K562 (cell line): ENCODE measurements around the gene KDF1. TPM values are rescaled to one million over a fixed set of nuclear protein-coding genes. Genes with fewer than 3 reads are reported as not detected.

ENCODE experiments used
- ATAC-seq: fragments of 200-7000 bp; cut with Tn5 transposase; 3 replicates; pipeline ENCODE4 v1.9.1; 2020; ENCODE audit warnings: moderate library complexity
- BruUV-seq: library from RNA; stranded (reverse); fragments of 400-500 nt; replicated peaks from 2 replicates; lab custom pipeline; 2021; lab: Mats Ljungman, UMichigan
- CTCF ChIA-PET: fragments of 300-600 bp; formaldehyde crosslinking; extraction: SDS; loops from one replicate; lab custom pipeline; 2021; ENCODE audit warnings: low intra/inter-chr PET ratio; lab: Yijun Ruan, JAX
- POLR2A ChIA-PET: fragments of 300-600, 350-650 bp; sonication (Branson Sonifier 250); formaldehyde crosslinking; extraction: SDS; loops from one replicate; lab custom pipeline; 2021; ENCODE audit warnings: antibody characterized with exemption, inconsistent platforms; lab: Yijun Ruan, JAX
- DNase-seq, 4 experiments: peaks; one replicate each; pipeline versions ENCODE4 v3.0.0 to v3.0.0-alpha.2; 2011 to 2018; ENCODE audit warnings: low spot score in 3 of 4, mixed read lengths in 3 of 4; ENCODE audit errors: extremely low read depth in 1 of 4
- FAIRE-seq: peaks from 2 replicates; lab custom pipeline; 2011; peaks lifted over from hg19 to GRCh38; lab: Jason Lieb, UNC
- H2AFZ ChIP-seq: 2 replicates; pipeline ENCODE4 v1.6.0; 2011; ENCODE audit warnings: low read depth, low read length, control low read depth, inconsistent platforms
- H3K27ac ChIP-seq: fragments of 200-600 bp; 3 replicates; pipeline ENCODE4 v1.8.0; 2011; ENCODE audit warnings: low read depth, mild to moderate bottlenecking, control low read depth, inconsistent platforms, low read length, moderate library complexity, mixed read lengths; ENCODE audit errors: extremely low read depth
- H3K27me3 ChIP-seq, 2 experiments: fragments of 300-600 bp in 1 of 2; 2 replicates in 1 of 2; 3 replicates in 1 of 2; pipeline versions ENCODE4 v1.6.0 to v1.8.0; 2011; ENCODE audit warnings: inconsistent platforms in 2 of 2, low read length in 2 of 2, mild to moderate bottlenecking in 1 of 2, mixed read lengths in 1 of 2, moderate library complexity in 1 of 2; ENCODE audit not compliant: control insufficient read depth in 2 of 2, insufficient read depth in 2 of 2
- H3K36me3 ChIP-seq: fragments of 300-600 bp; 3 replicates; pipeline ENCODE4 v1.8.0; 2011; ENCODE audit warnings: mild to moderate bottlenecking, low read length, inconsistent platforms; ENCODE audit not compliant: control insufficient read depth, insufficient read depth
- H3K4me1 ChIP-seq, 2 experiments: fragments of 200-600 bp in 1 of 2; replicated peaks in 1 of 2; 2 replicates in 1 of 2; 3 replicates in 1 of 2; pipeline versions ENCODE4 v1.5.1 to v1.8.0; 2011; ENCODE audit warnings: inconsistent platforms in 2 of 2, low read length in 2 of 2, mild to moderate bottlenecking in 1 of 2, mixed read lengths in 1 of 2, moderate library complexity in 1 of 2; ENCODE audit not compliant: control insufficient read depth in 2 of 2, insufficient read depth in 2 of 2
- H3K4me2 ChIP-seq: 2 replicates; pipeline ENCODE4 v1.6.1; 2011; ENCODE audit warnings: low read length, control low read depth, inconsistent platforms, mixed read lengths; ENCODE audit not compliant: insufficient read depth
- H3K4me3 ChIP-seq: fragments of 200-600 bp; sonication (generic), shearing (Covaris generic); 2 replicates; pipeline ENCODE4 v1.5.1; 2016; ENCODE audit warnings: control low read depth, inconsistent platforms
- H3K79me2 ChIP-seq: fragments of 200-600 bp; 3 replicates; pipeline ENCODE4 v1.8.0; 2011; ENCODE audit warnings: low read length, inconsistent platforms; ENCODE audit not compliant: control insufficient read depth, insufficient read depth
- H3K9ac ChIP-seq, 2 experiments: 2 replicates each; pipeline versions ENCODE4 v1.6.0 to v1.6.1; 2011; ENCODE audit warnings: low read depth in 2 of 2, low read length in 2 of 2, control low read depth in 1 of 2, inconsistent platforms in 1 of 2, mild to moderate bottlenecking in 1 of 2, mixed read lengths in 1 of 2; ENCODE audit not compliant: insufficient read depth in 1 of 2
- H3K9me1 ChIP-seq: one replicate; pipeline ENCODE4 v1.6.0; 2011; ENCODE audit warnings: inconsistent platforms, mild to moderate bottlenecking, low read length, moderate library complexity; ENCODE audit not compliant: control insufficient read depth, insufficient read depth
- H3K9me3 ChIP-seq: replicated peaks from 2 replicates; pipeline ENCODE4 v1.5.1; 2011; ENCODE audit warnings: low read depth, low read length, inconsistent platforms; ENCODE audit not compliant: control insufficient read depth, insufficient read depth
- H4K20me1 ChIP-seq: replicated peaks from 2 replicates; pipeline ENCODE4 v1.6.1; 2011; ENCODE audit warnings: low read length, inconsistent platforms, mixed read lengths; ENCODE audit not compliant: control insufficient read depth, insufficient read depth
- DACH1 ChIP-seq: fragments of 450-650 bp; IDR thresholded peaks from 2 replicates; pipeline ENCODE4 v1.6.1; 2018; ENCODE audit not compliant: partially characterized antibody
- GTF2F1 ChIP-seq: IDR thresholded peaks from 2 replicates; pipeline ENCODE4 v1.6.1; 2011; ENCODE audit warnings: low read depth, low read length, improper control_type of control experiment
- HEY1 ChIP-seq: fragments of 250-450 bp; sonication (Bioruptor Pico); IDR thresholded peaks from 2 replicates; pipeline ENCODE4 v1.5.0; 2020; ENCODE audit warnings: mild to moderate bottlenecking, moderate library complexity, borderline replicate concordance
- KLF1 ChIP-seq: fragments of 450-650 bp; IDR thresholded peaks from 2 replicates; pipeline ENCODE4 v1.6.1; 2016; ENCODE audit warnings: missing genetic modification characterization, missing compliant biosample characterization
- NUFIP1 ChIP-seq: fragments of 450-650 bp; IDR thresholded peaks from 2 replicates; pipeline ENCODE4 v1.6.1; 2018; ENCODE audit not compliant: partially characterized antibody
- PHF21A ChIP-seq: fragments of 450-650 bp; IDR thresholded peaks from 2 replicates; pipeline ENCODE4 v1.6.1; 2017; ENCODE audit warnings: low read depth, borderline replicate concordance
- RBM25 ChIP-seq: fragments of 200-400 bp; formaldehyde crosslinking; IDR thresholded peaks from 2 replicates; pipeline ENCODE4 v1.6.1; 2018; ENCODE audit warnings: low read length, low read depth, moderate library complexity; ENCODE audit not compliant: severe bottlenecking
- RHOXF2B ChIP-seq: fragments of 250-450 bp; sonication (Bioruptor Pico); conservative IDR thresholded peaks from 2 replicates; pipeline ENCODE4 v1.5.1; 2021
- ZNF445 ChIP-seq: fragments of 250-450 bp; sonication (Bioruptor Pico); IDR thresholded peaks from 2 replicates; pipeline ENCODE4 v1.4.0; 2020; ENCODE audit warnings: low read depth, mild to moderate bottlenecking, moderate library complexity
- ZNF584 ChIP-seq: fragments of 200-800 bp; sonication (Bioruptor generic); IDR thresholded peaks from 2 replicates; pipeline ENCODE4 v1.6.1; 2016; ENCODE audit warnings: low read depth, mild to moderate bottlenecking, missing genetic modification characterization, missing compliant biosample characterization
- WGBS: fragments of 100-300 bp; shearing (Covaris generic); methylation state at CpG from one replicate; pipeline ENCODE4 v1.1.6; 2016; ENCODE audit warnings: low coverage, mixed read lengths; ENCODE audit not compliant: insufficient coverage; ENCODE audit errors: missing lambda C conversion rate; 5-methylcytosine and 5-hydroxymethylcytosine counted together
- in situ Hi-C: fragments of 300-500 bp; cut with MboI; formaldehyde crosslinking; loops from 4 replicates; pipeline ENCODE4 v1.15.0; 2018; ENCODE audit warnings: inconsistent platforms, mixed read lengths
- intact Hi-C: fragments of 100-400 bp; cut with micrococcal nuclease; formaldehyde crosslinking; loops from 2 replicates; pipeline ENCODE4 v1.14.2; 2022
- polyA plus RNA-seq, 8 experiments: library from polyadenylated mRNA; depleted of rRNA in 4 of 8; stranded (reverse) in 5 of 8; unstranded in 3 of 8; fragments of >200 nt; fragmentation: Nextera tagmentation in 2 of 8; fragmentation: Illumina TruSeq in 1 of 8; extraction: Ambion mirVana in 2 of 8; extraction: Trizol in 1 of 8; gene quantifications; 2 replicates each; pipeline versions ENCODE4 v1.2.1 to v1.2.3, GENCODE V29; 2011 to 2014; ENCODE audit warnings: inconsistent platforms in 1 of 8, missing spikeins in 1 of 8
- total RNA-seq, 7 experiments: library from RNA; depleted of rRNA in 6 of 7; stranded (reverse); fragments of >200 nt in 6 of 7; fragmentation: Illumina TruSeq in 2 of 7; extraction: Trizol in 2 of 7; gene quantifications; 2 replicates each; pipeline versions ENCODE4 v1.2.1 to v1.2.3, GENCODE V29; 2011 to 2021; ENCODE audit warnings: low replicate concordance in 1 of 7
- TF ChIP-seq, protein P1 (sequence below), 2 experiments: IDR thresholded peaks; 2 replicates each; pipeline ENCODE4 v1.6.1; 2012; ENCODE audit warnings: improper control_type of control experiment in 2 of 2, low read depth in 2 of 2, low read length in 2 of 2, borderline replicate concordance in 1 of 2
- TF ChIP-seq, protein P2 (sequence below): fragments of 250-450 bp; sonication (Bioruptor Pico); IDR thresholded peaks from 2 replicates; pipeline ENCODE4 v1.4.0; 2020; ENCODE audit warnings: mild to moderate bottlenecking, moderate library complexity
- TF ChIP-seq, protein P3 (sequence below), 2 experiments: fragments of 250-450 bp in 1 of 2; fragments of 450-650 bp in 1 of 2; sonication (Bioruptor Pico) in 1 of 2; IDR thresholded peaks; 2 replicates each; pipeline versions ENCODE4 v1.6.1 to v1.8.0; 2016 to 2021; ENCODE audit warnings: mild to moderate bottlenecking in 2 of 2, moderate library complexity in 2 of 2, missing compliant biosample characterization in 1 of 2, missing genetic modification characterization in 1 of 2

Gene KDF1
- total and polyA plus RNA-seq, 9 of the 15 experiments (the other 6 are each of a cell fraction or from before 2014, with no cell fraction given), result 0.38 to 1.9 (median 0.83) TPM

DNA sequence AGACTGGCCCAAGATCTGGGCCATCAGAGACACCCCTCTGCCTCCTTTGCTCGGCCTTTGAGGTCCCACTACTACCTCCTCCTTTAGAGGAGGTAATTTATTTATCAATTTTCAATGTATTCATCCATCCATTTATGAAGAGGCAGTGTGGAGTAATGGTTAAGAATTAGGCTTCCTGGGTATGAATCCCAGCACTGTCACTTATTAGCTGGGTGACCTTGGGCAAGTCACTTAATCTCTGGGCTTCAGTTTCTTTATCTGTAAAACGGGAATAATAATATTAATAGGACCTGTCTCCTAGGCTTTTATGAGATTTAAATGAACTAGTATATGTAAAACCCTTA is 48.1 kb downstream of the KDF1 start:
- Histone ChIP-seq H3K27me3 (no peaks in the 10 kb centered on the region), H3K4me3 (no peak overlapping the region), H3K9ac (peak overlapping the region in 1 of 2 experiments; percentile 53; a peak in 2 of 4 replicates), H3K36me3 (no peaks in the 10 kb centered on the region), H3K79me2 (no peaks in the 10 kb centered on the region), H3K4me1 (peaks cover 30 to 35% of the 10 kb centered on the region in 2 experiments), H4K20me1 (no peaks in the 10 kb centered on the region)
- ATAC-seq (no peak), DNase-seq (no peak)
- in situ Hi-C loops, result no loop called here
- TF ChIP-seq ZNF584 (CRISPR knock-in tag), result no peak
- TF ChIP-seq, protein P1, sequence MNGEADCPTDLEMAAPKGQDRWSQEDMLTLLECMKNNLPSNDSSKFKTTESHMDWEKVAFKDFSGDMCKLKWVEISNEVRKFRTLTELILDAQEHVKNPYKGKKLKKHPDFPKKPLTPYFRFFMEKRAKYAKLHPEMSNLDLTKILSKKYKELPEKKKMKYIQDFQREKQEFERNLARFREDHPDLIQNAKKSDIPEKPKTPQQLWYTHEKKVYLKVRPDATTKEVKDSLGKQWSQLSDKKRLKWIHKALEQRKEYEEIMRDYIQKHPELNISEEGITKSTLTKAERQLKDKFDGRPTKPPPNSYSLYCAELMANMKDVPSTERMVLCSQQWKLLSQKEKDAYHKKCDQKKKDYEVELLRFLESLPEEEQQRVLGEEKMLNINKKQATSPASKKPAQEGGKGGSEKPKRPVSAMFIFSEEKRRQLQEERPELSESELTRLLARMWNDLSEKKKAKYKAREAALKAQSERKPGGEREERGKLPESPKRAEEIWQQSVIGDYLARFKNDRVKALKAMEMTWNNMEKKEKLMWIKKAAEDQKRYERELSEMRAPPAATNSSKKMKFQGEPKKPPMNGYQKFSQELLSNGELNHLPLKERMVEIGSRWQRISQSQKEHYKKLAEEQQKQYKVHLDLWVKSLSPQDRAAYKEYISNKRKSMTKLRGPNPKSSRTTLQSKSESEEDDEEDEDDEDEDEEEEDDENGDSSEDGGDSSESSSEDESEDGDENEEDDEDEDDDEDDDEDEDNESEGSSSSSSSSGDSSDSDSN (IDR thresholded peaks at IDR 0.05; ENCODE audit: borderline replicate concordance in 1 of 2, low read depth in 2 of 2, low read length in 2 of 2), result no peak
- TF ChIP-seq NUFIP1, result no peak
- TF ChIP-seq RBM25, result peak; percentile 44
- TF ChIP-seq, protein P2, sequence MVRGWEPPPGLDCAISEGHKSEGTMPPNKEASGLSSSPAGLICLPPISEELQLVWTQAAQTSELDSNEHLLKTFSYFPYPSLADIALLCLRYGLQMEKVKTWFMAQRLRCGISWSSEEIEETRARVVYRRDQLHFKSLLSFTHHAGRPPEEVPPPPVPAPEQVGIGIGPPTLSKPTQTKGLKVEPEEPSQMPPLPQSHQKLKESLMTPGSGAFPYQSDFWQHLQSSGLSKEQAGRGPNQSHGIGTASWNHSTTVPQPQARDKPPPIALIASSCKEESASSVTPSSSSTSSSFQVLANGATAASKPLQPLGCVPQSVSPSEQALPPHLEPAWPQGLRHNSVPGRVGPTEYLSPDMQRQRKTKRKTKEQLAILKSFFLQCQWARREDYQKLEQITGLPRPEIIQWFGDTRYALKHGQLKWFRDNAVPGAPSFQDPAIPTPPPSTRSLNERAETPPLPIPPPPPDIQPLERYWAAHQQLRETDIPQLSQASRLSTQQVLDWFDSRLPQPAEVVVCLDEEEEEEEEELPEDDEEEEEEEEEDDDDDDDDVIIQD (CRISPR knock-in tag), result no peak
- no peak for TF ChIP-seq RHOXF2B
- TF ChIP-seq PHF21A, result no peak
- TF ChIP-seq, protein P3, sequence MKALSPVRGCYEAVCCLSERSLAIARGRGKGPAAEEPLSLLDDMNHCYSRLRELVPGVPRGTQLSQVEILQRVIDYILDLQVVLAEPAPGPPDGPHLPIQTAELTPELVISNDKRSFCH (CRISPR knock-in tag; IDR thresholded peaks at IDR 0.05), result no peak
- TF ChIP-seq, protein P3 (tag; IDR thresholded peaks at IDR 0.05), result no peak
- no peak for TF ChIP-seq ZNF445
- no peak for TF ChIP-seq HEY1 (CRISPR knock-in tag)
- TF ChIP-seq DACH1, result peak; percentile 20
- TF ChIP-seq KLF1 (tag), result no peak
- no peak for TF ChIP-seq GTF2F1
- TF ChIP-seq, all 486 proteins: peak for 2
- Histone ChIP-seq H3K9me3 (no peaks in the 10 kb centered on the region), H3K27ac (no peak overlapping the region), H3K4me2 (no peak overlapping the region), H3K9me1 (no peaks in the 10 kb centered on the region), H2AFZ (no peak overlapping the region)
- CTCF ChIA-PET, result no interaction called here
- BruUV-seq, result no TSS peak
- intact Hi-C loops, result no loop called here
- WGBS, result 26% methylated on average over 2 of the region's 2 CpGs
- POLR2A ChIA-PET, result interaction anchor here (1.6 to 4.1 kb wide), 2 partner anchors 9 to 12 kb away, joined by 11 to 32 read pairs; partner anchors contain the start of genes GPATCH3 and NUDC
- FAIRE-seq, result no peak
